ENCODE data around the gene WDR89. TPM values are rescaled to one million over a fixed set of nuclear protein-coding genes. Genes with fewer than 3 reads are reported as not detected.

WDR89 gene
- total RNA-seq = 1 to 10 TPM; 3.5 to 7.4 (median 5.8) TPM

GRCh38 chr14:63641473-63642228 is at the start of gene WDR89:
TSS of gene WDR89 (minus strand) at chr14:63641871. CDS start at chr14:63599942, 41,929 bp downstream.
- no peaks in the 10 kb centered on the region for H3K27me3 ChIP-seq
- DNase-seq = peak; percentile 87
- peak within 1 kb of the TSS; percentile 86 to 98 (median 93) for H3K27ac ChIP-seq
- WGBS, 2 donors = 1 to 2% methylated on average over 32 to 39 of the region's 60 CpGs
- H3K9me3 ChIP-seq = no peaks in the 10 kb centered on the region
- H3K4me3 ChIP-seq = peak within 1 kb of the TSS; percentile 45 to 87 (median 62)
- intact Hi-C loops (cut with DNase I) = no loop called here
- peaks cover 5 to 39% (median 6%) of the 10 kb centered on the region in 3 donors for H3K4me1 ChIP-seq
- TF ChIP-seq, protein P1, sequence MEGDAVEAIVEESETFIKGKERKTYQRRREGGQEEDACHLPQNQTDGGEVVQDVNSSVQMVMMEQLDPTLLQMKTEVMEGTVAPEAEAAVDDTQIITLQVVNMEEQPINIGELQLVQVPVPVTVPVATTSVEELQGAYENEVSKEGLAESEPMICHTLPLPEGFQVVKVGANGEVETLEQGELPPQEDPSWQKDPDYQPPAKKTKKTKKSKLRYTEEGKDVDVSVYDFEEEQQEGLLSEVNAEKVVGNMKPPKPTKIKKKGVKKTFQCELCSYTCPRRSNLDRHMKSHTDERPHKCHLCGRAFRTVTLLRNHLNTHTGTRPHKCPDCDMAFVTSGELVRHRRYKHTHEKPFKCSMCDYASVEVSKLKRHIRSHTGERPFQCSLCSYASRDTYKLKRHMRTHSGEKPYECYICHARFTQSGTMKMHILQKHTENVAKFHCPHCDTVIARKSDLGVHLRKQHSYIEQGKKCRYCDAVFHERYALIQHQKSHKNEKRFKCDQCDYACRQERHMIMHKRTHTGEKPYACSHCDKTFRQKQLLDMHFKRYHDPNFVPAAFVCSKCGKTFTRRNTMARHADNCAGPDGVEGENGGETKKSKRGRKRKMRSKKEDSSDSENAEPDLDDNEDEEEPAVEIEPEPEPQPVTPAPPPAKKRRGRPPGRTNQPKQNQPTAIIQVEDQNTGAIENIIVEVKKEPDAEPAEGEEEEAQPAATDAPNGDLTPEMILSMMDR (IDR thresholded peaks at IDR 0.05) = peak; percentile 72 to 96 (median 90)
- peak in 2 of 4 donors; percentile 40 to 65 for TF ChIP-seq POLR2A (IDR thresholded peaks at IDR 0.05)
- no peaks in the 10 kb centered on the region for H3K36me3 ChIP-seq

DNA sequence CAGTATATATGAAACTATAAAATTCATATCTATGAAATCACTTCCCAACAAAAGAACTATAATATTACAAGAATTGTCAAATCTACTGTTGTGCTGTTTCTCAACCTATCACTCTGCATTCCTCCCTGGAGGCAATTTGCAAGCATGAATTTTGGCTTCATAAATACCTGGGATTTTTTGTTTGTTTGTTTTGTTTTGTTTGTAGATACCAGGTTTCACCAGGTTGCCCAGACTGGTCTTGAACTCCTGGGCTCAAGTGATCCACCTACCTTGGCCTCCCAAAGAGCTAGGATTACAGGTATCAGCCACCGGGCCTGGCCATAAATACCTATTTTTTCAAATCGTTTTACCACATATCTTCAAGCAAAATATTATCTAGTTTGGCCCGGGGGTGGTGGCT is 47.5 kb upstream of the WDR89 start:
- intact Hi-C loops (cut with DNase I) = no loop called here
- Histone ChIP-seq H3K4me1 (no peaks in the 10 kb centered on the region), H3K4me3 (no peak overlapping the region), H3K9me3 (no peaks in the 10 kb centered on the region), H3K36me3 (peaks cover 0 to 14% (median 0%) of the 10 kb centered on the region in 3 donors), H3K27me3 (no peaks in the 10 kb centered on the region), H3K27ac (no peak overlapping the region)
- no peak for DNase-seq
- 97 to 100% methylated on average over 3 of the region's 3 CpGs for WGBS, 2 donors
- TF ChIP-seq, protein P1 (IDR thresholded peaks at IDR 0.05) = no peak
- no peak for TF ChIP-seq POLR2A (IDR thresholded peaks at IDR 0.05)

- peaks cover 0 to 9% (median 0%) of the 10 kb centered on the region in 3 donors for H3K36me3 ChIP-seq
- no peaks in the 10 kb centered on the region for H3K27me3 ChIP-seq
- TF ChIP-seq POLR2A (IDR thresholded peaks at IDR 0.05) = no peak
- TF ChIP-seq, protein P1 (IDR thresholded peaks at IDR 0.05) = peak in 1 of 6 experiments; percentile 0
- no peaks in the 10 kb centered on the region for H3K4me1 ChIP-seq
- no peak overlapping the region for H3K27ac ChIP-seq
- H3K9me3 ChIP-seq = no peaks in the 10 kb centered on the region
- intact Hi-C loops (cut with DNase I) = no loop called here
- H3K4me3 ChIP-seq = no peak overlapping the region
- DNase-seq = no peak
Measured at GRCh38 chr14:63686926-63687325, 45.3 kb upstream of the WDR89 start.

GRCh38 chr14:63685401-63685800 is 43.7 kb upstream of the WDR89 start:
- intact Hi-C loops (cut with DNase I) = no loop called here
- peaks cover 0 to 9% (median 0%) of the 10 kb centered on the region in 3 donors for H3K36me3 ChIP-seq
- H3K27me3 ChIP-seq = no peaks in the 10 kb centered on the region
- H3K27ac ChIP-seq = no peak overlapping the region
- H3K9me3 ChIP-seq = no peaks in the 10 kb centered on the region
- WGBS, 2 donors = 96 to 100% methylated on average over 1 of the region's 1 CpG
- H3K4me3 ChIP-seq = no peak overlapping the region
- H3K4me1 ChIP-seq = no peaks in the 10 kb centered on the region
- no peak for TF ChIP-seq POLR2A (IDR thresholded peaks at IDR 0.05)
- TF ChIP-seq, protein P1 (IDR thresholded peaks at IDR 0.05) = no peak
- DNase-seq = no peak

DNA sequence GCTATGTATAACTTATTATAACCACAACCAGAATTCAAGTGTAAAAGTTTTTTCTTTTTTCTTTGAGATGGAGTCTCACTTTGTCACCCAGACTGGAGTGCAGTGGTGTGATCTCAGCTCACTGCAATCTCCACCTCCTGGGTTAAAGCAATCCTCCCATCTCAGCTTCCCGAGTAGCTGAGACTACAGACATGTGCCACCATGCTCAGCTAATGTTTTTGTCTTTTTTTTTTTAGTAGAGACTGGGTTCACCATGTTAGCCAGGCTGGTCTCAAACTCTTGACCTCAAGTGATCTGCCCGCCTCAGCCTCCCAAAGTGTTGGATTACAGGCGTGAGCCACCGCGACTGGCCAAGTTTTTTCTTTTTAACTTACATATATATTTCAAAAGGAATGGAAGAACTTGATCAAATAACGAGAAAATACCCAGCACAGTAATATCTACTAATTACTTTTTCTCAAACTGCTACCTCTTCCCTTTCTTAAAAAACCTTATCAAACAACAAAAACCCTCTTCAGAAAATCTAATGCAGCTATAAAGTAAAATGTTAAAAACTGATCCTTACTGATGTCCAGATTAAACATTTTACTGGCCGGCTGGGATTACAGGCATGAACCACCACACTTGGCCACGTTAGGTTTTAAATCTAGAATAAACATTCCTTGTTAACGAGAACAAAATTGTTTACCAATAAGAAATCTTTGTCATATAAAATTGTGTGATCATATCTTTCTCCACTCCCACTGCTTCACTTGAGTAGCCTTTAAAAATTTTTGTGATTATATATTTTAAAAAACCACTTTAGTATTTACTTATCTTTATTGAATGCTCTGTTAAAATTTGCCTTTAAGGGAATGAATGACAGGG is 41.3 kb upstream of the WDR89 start:
- no peak for TF ChIP-seq POLR2A (IDR thresholded peaks at IDR 0.05)
- TF ChIP-seq, protein P1 (IDR thresholded peaks at IDR 0.05) = no peak
- H3K4me3 ChIP-seq = no peak overlapping the region
- 83 to 87% methylated on average over 8 to 9 of the region's 9 CpGs for WGBS, 2 donors
- intact Hi-C loops (cut with DNase I) = no loop called here
- no peaks in the 10 kb centered on the region for H3K9me3 ChIP-seq
- peaks cover 0 to 11% (median 0%) of the 10 kb centered on the region in 3 donors for H3K36me3 ChIP-seq
- H3K27ac ChIP-seq = no peak overlapping the region
- no peaks in the 10 kb centered on the region for H3K4me1 ChIP-seq
- no peak for DNase-seq
- no peaks in the 10 kb centered on the region for H3K27me3 ChIP-seq
